Activated CD4-positive, alpha-beta T cell treated with anti-CD3 and anti-CD28 coated beads, Interleukin-2, amount 10 ng/mL, durations not matched to agents 7 days and 5 days (primary cell): Measurements from ENCODE around the gene PITX3. TPM values are rescaled to one million over a fixed set of nuclear protein-coding genes. Genes with fewer than 3 reads are reported as not detected.
A peak's percentile ranks its signal among the peaks of the same experiment; 100 is the strongest.

ENCODE experiments used
- CTCF ChIA-PET: fragments of 350-600 bp; sonication (Branson Sonifier 250); formaldehyde crosslinking; loops from one replicate; lab custom pipeline; 2021; ENCODE audit warnings: antibody characterized with exemption; lab: Charles Lee
- POLR2A ChIA-PET: fragments of 350-600 bp; sonication (Branson Sonifier 250); formaldehyde crosslinking; loops from one replicate; lab custom pipeline; 2021; ENCODE audit warnings: antibody characterized with exemption; lab: Charles Lee
- DNase-seq: peaks from one replicate; pipeline ENCODE4 v3.0.0-alpha.2; 2020
- H3K27ac Mint-ChIP-seq: one replicate; pipeline ENCODE4 v1.8.0; 2021; ENCODE audit warnings: mild to moderate bottlenecking, moderate library complexity, mixed read lengths
- H3K27me3 Mint-ChIP-seq: one replicate; pipeline ENCODE4 v1.8.0; 2021; ENCODE audit warnings: mixed read lengths
- H3K36me3 Mint-ChIP-seq: one replicate; pipeline ENCODE4 v1.8.0; 2021; ENCODE audit warnings: low read depth, mixed read lengths
- H3K4me1 Mint-ChIP-seq: one replicate; pipeline ENCODE4 v1.8.0; 2021; ENCODE audit warnings: mixed read lengths
- H3K4me3 Mint-ChIP-seq: one replicate; pipeline ENCODE4 v1.8.0; 2021; ENCODE audit warnings: mild to moderate bottlenecking, moderate library complexity, mixed read lengths
- H3K9me3 Mint-ChIP-seq: one replicate; pipeline ENCODE4 v1.8.0; 2021; ENCODE audit warnings: mixed read lengths
- total RNA-seq, 2 experiments: library from RNA; stranded (reverse); gene quantifications; one replicate each; pipeline ENCODE4 v1.2.3, GENCODE V29; 2021

Gene PITX3
- total RNA-seq, 2 experiments from 2014 or later, result not detected

- no peaks in the 10 kb centered on the region for H3K27me3 Mint-ChIP-seq
- ChIA-PET CTCF (interaction anchor here (0.6 to 1.7 kb wide), 3 partner anchors 14 to 1574 kb away, joined by 3 to 4 read pairs (median 3); no protein-coding TSS in a partner anchor), POLR2A (no interaction called here)
- no peak overlapping the region for H3K4me3 Mint-ChIP-seq
- no peaks in the 10 kb centered on the region for H3K9me3 Mint-ChIP-seq
- DNase-seq, result no peak
- no peak overlapping the region for H3K27ac Mint-ChIP-seq
- H3K4me1 Mint-ChIP-seq, result peaks cover 36% of the 10 kb centered on the region
- H3K36me3 Mint-ChIP-seq, result peaks cover 2% of the 10 kb centered on the region
Measured at GRCh38 chr10:102279104-102279503, 37.8 kb upstream of the PITX3 start.

GRCh38 chr10:102275343-102275742 lies 34.0 kb upstream of the PITX3 start:
- Mint-ChIP-seq H3K9me3 (no peaks in the 10 kb centered on the region), H3K27me3 (no peaks in the 10 kb centered on the region), H3K4me3 (no peak overlapping the region), H3K4me1 (peaks cover 23% of the 10 kb centered on the region), H3K27ac (no peak overlapping the region), H3K36me3 (peaks cover 6% of the 10 kb centered on the region)
- ChIA-PET POLR2A (no interaction called here), CTCF (interaction anchor here (1.0 to 1.3 kb wide), 3 partner anchors 9 to 36 kb away, joined by 3 to 4 read pairs (median 3); no protein-coding TSS in a partner anchor)
- no peak for DNase-seq

- no peak overlapping the region for H3K27ac Mint-ChIP-seq
- H3K36me3 Mint-ChIP-seq, result peaks cover 8% of the 10 kb centered on the region
- no peaks in the 10 kb centered on the region for H3K27me3 Mint-ChIP-seq
- ChIA-PET POLR2A (no interaction called here), CTCF (no interaction called here)
- peaks cover 16% of the 10 kb centered on the region for H3K4me1 Mint-ChIP-seq
- DNase-seq, result no peak
- no peaks in the 10 kb centered on the region for H3K9me3 Mint-ChIP-seq
- no peak overlapping the region for H3K4me3 Mint-ChIP-seq
Measured at GRCh38 chr10:102274062-102274461, 32.8 kb upstream of the PITX3 start.

GRCh38 chr10:102269017-102269416 lies 27.7 kb upstream of the PITX3 start:
- POLR2A ChIA-PET, result no interaction called here
- Mint-ChIP-seq H3K36me3 (peaks cover 21% of the 10 kb centered on the region), H3K4me3 (no peak overlapping the region), H3K27ac (no peak overlapping the region), H3K4me1 (peaks cover 42% of the 10 kb centered on the region), H3K27me3 (no peaks in the 10 kb centered on the region), H3K9me3 (no peaks in the 10 kb centered on the region)
- no peak for DNase-seq
- CTCF ChIA-PET, result interaction anchor here (1.3 kb wide), 1 partner anchor 38 kb away, joined by 3 read pairs; no protein-coding TSS in a partner anchor

- Mint-ChIP-seq H3K36me3 (peaks cover 18% of the 10 kb centered on the region), H3K4me1 (peaks cover 41% of the 10 kb centered on the region)
Measured at GRCh38 chr10:102268375-102268888, 27.1 kb upstream of the PITX3 start.

GRCh38 chr10:102267748-102268147 lies 26.4 kb upstream of the PITX3 start:
- peak overlapping the region; percentile 33 for H3K27ac Mint-ChIP-seq
- no peak for DNase-seq
- no peak overlapping the region for H3K4me3 Mint-ChIP-seq
- no peaks in the 10 kb centered on the region for H3K27me3 Mint-ChIP-seq
- POLR2A ChIA-PET, result no interaction called here
- peaks cover 17% of the 10 kb centered on the region for H3K36me3 Mint-ChIP-seq
- CTCF ChIA-PET, result interaction anchor here (0.6 to 1.4 kb wide), 5 partner anchors 10 to 120 kb away, joined by 3 to 4 read pairs (median 3); no protein-coding TSS in a partner anchor
- H3K9me3 Mint-ChIP-seq, result no peaks in the 10 kb centered on the region
- peaks cover 39% of the 10 kb centered on the region for H3K4me1 Mint-ChIP-seq

More at GRCh38 chr10:102268375-102268888, 27.1 kb upstream of the PITX3 start:
- CTCF ChIA-PET, result interaction anchor here (0.8 to 1.4 kb wide), 5 partner anchors 9 to 120 kb away, joined by 3 to 4 read pairs (median 3); no protein-coding TSS in a partner anchor
- Mint-ChIP-seq H3K9me3 (no peaks in the 10 kb centered on the region), H3K4me3 (no peak overlapping the region), H3K27me3 (no peaks in the 10 kb centered on the region), H3K27ac (peak overlapping the region; percentile 33)
- POLR2A ChIA-PET, result no interaction called here
- DNase-seq, result no peak

- CTCF ChIA-PET, result interaction anchor here (0.6 to 1.3 kb wide), 10 partner anchors 8 to 237 kb away, joined by 3 to 5 read pairs (median 4); partner anchors contain the start of gene SUFU
- H3K27ac Mint-ChIP-seq, result no peak overlapping the region
- POLR2A ChIA-PET, result no interaction called here
- no peak overlapping the region for H3K4me3 Mint-ChIP-seq
- no peaks in the 10 kb centered on the region for H3K9me3 Mint-ChIP-seq
- H3K36me3 Mint-ChIP-seq, result peaks cover 27% of the 10 kb centered on the region
- no peaks in the 10 kb centered on the region for H3K27me3 Mint-ChIP-seq
- DNase-seq, result no peak
- H3K4me1 Mint-ChIP-seq, result peaks cover 30% of the 10 kb centered on the region
Measured at GRCh38 chr10:102266670-102267069, 25.4 kb upstream of the PITX3 start.

GRCh38 chr10:102264371-102264770 lies 23.1 kb upstream of the PITX3 start:
- Mint-ChIP-seq H3K27me3 (no peaks in the 10 kb centered on the region), H3K4me1 (peaks cover 28% of the 10 kb centered on the region), H3K27ac (no peak overlapping the region), H3K9me3 (no peaks in the 10 kb centered on the region), H3K36me3 (peaks cover 42% of the 10 kb centered on the region), H3K4me3 (no peak overlapping the region)
- CTCF ChIA-PET, result interaction anchor here (1.8 kb wide), 1 partner anchor 11 kb away, joined by 7 read pairs; no protein-coding TSS in a partner anchor
- no peak for DNase-seq
- POLR2A ChIA-PET, result no interaction called here

GRCh38 chr10:102262744-102263370 lies 21.5 kb upstream of the PITX3 start:
- POLR2A ChIA-PET, result no interaction called here
- Mint-ChIP-seq H3K27me3 (no peaks in the 10 kb centered on the region), H3K4me3 (no peak overlapping the region), H3K4me1 (peaks cover 14% of the 10 kb centered on the region), H3K9me3 (no peaks in the 10 kb centered on the region), H3K36me3 (peaks cover 39% of the 10 kb centered on the region), H3K27ac (no peak overlapping the region)
- DNase-seq, result no peak
- CTCF ChIA-PET, result interaction anchor here (0.7 to 1.1 kb wide), 3 partner anchors 21 to 92 kb away, joined by 3 read pairs; no protein-coding TSS in a partner anchor

- ChIA-PET CTCF (interaction anchor here (1.1 kb wide), 1 partner anchor 23 kb away, joined by 3 read pairs; no protein-coding TSS in a partner anchor), POLR2A (no interaction called here)
- H3K4me1 Mint-ChIP-seq, result peaks cover 11% of the 10 kb centered on the region
Measured at GRCh38 chr10:102261842-102262241, 20.5 kb upstream of the PITX3 start.

GRCh38 chr10:102261196-102261595 lies 19.9 kb upstream of the PITX3 start:
- peaks cover 38% of the 10 kb centered on the region for H3K36me3 Mint-ChIP-seq
- POLR2A ChIA-PET, result no interaction called here
- H3K4me1 Mint-ChIP-seq, result peaks cover 9% of the 10 kb centered on the region
- CTCF ChIA-PET, result interaction anchor here (0.8 kb wide), 1 partner anchor 52 kb away, joined by 3 read pairs; no protein-coding TSS in a partner anchor
- DNase-seq, result no peak
- H3K27ac Mint-ChIP-seq, result no peak overlapping the region
- no peak overlapping the region for H3K4me3 Mint-ChIP-seq
- H3K27me3 Mint-ChIP-seq, result no peaks in the 10 kb centered on the region
- H3K9me3 Mint-ChIP-seq, result no peaks in the 10 kb centered on the region

More at GRCh38 chr10:102261842-102262241, 20.5 kb upstream of the PITX3 start:
- H3K27ac Mint-ChIP-seq, result peak overlapping the region; percentile 31
- H3K4me3 Mint-ChIP-seq, result no peak overlapping the region
- no peaks in the 10 kb centered on the region for H3K9me3 Mint-ChIP-seq
- no peak for DNase-seq
- H3K36me3 Mint-ChIP-seq, result peaks cover 38% of the 10 kb centered on the region
- H3K27me3 Mint-ChIP-seq, result no peaks in the 10 kb centered on the region

GRCh38 chr10:102255404-102255803 lies 14.1 kb upstream of the PITX3 start:
- no peak for DNase-seq
- no peaks in the 10 kb centered on the region for H3K4me1 Mint-ChIP-seq
- ChIA-PET POLR2A (no interaction called here), CTCF (no interaction called here)
- H3K4me3 Mint-ChIP-seq, result no peak overlapping the region
- H3K27me3 Mint-ChIP-seq, result no peaks in the 10 kb centered on the region
- no peaks in the 10 kb centered on the region for H3K9me3 Mint-ChIP-seq
- no peak overlapping the region for H3K27ac Mint-ChIP-seq
- peaks cover 20% of the 10 kb centered on the region for H3K36me3 Mint-ChIP-seq

- Mint-ChIP-seq H3K27ac (no peak overlapping the region), H3K4me1 (peaks cover 2% of the 10 kb centered on the region), H3K36me3 (peaks cover 14% of the 10 kb centered on the region), H3K4me3 (no peak overlapping the region), H3K9me3 (no peaks in the 10 kb centered on the region), H3K27me3 (no peaks in the 10 kb centered on the region)
- no peak for DNase-seq
- ChIA-PET CTCF (interaction anchor here (1.4 to 2.7 kb wide), 2 partner anchors 10 to 23 kb away, joined by 5 to 7 read pairs; no protein-coding TSS in a partner anchor), POLR2A (no interaction called here)
Measured at GRCh38 chr10:102254426-102254825, 13.1 kb upstream of the PITX3 start.
